Thymus (tissue), 11 donors: ENCODE measurements around the gene NLGN1. TPM values are rescaled to one million over a fixed set of nuclear protein-coding genes. Genes with fewer than 3 reads are reported as not detected.
A peak's percentile ranks its signal among the peaks of the same experiment; 100 is the strongest.

ENCODE experiments used
- DNase-seq, 9 donors: peaks; one replicate each; pipeline ENCODE4 v3.0.0-alpha.2; 2013; ENCODE audit warnings: low spot score in 9 of 9, low read depth in 6 of 9, missing footprints in 1 of 9
- H3K27ac ChIP-seq, 2 donors: one replicate each; pipeline ENCODE4 v1.5.1; 2013; ENCODE audit warnings: control low read depth in 1 of 2, low read depth in 1 of 2, low read length in 1 of 2, mild to moderate bottlenecking in 1 of 2, moderate library complexity in 1 of 2
- H3K27me3 ChIP-seq, 2 donors: one replicate each; pipeline ENCODE4 v1.5.1; 2013; ENCODE audit warnings: low read length in 1 of 2; ENCODE audit not compliant: control insufficient read depth in 2 of 2, insufficient read depth in 1 of 2
- H3K36me3 ChIP-seq, 2 donors: one replicate each; pipeline ENCODE4 v1.5.1; 2013; ENCODE audit warnings: low read length in 1 of 2, mild to moderate bottlenecking in 1 of 2, moderate library complexity in 1 of 2; ENCODE audit not compliant: control insufficient read depth in 2 of 2, insufficient read depth in 2 of 2
- H3K4me1 ChIP-seq, 2 donors: one replicate each; pipeline ENCODE4 v1.5.1; 2013; ENCODE audit warnings: low read length in 2 of 2; ENCODE audit not compliant: control insufficient read depth in 2 of 2, insufficient read depth in 2 of 2
- H3K4me3 ChIP-seq, 2 donors: one replicate each; pipeline ENCODE4 v1.5.1; 2013; ENCODE audit warnings: low read length in 2 of 2, control low read depth in 1 of 2, mild to moderate bottlenecking in 1 of 2
- H3K9me3 ChIP-seq, 2 donors: one replicate each; pipeline ENCODE4 v1.5.1; 2013; ENCODE audit warnings: low read length in 1 of 2, mild to moderate bottlenecking in 1 of 2; ENCODE audit not compliant: control insufficient read depth in 2 of 2, insufficient read depth in 1 of 2
- WGBS: extraction: QIAGEN DNeasy Blood & Tissue Kit; methylation state at CpG from one replicate; pipeline ENCODE4 v1.1.7; 2013; 5-methylcytosine and 5-hydroxymethylcytosine counted together
- polyA plus RNA-seq: library from polyadenylated mRNA; stranded (reverse); fragments of 200-250 nt; gene quantifications from one replicate; pipeline ENCODE4 v1.2.3, GENCODE V29; 2013
- total RNA-seq: library from RNA; stranded (reverse); fragments of 120-200 nt; gene quantifications from one replicate; pipeline ENCODE4 v1.2.4, GENCODE V29; 2013
- donor health status: healthy.

NLGN1 gene
- total and polyA plus RNA-seq, 2 donors = 0.16 to 0.90 TPM

- no peaks in the 10 kb centered on the region for H3K4me1 ChIP-seq
Measured at GRCh38 chr3:173463250-173463649, 65.7 kb downstream of the NLGN1 start.

GRCh38 chr3:173465112-173465511 lies 67.6 kb downstream of the NLGN1 start:
- H3K27me3 ChIP-seq = no peaks in the 10 kb centered on the region
- no peaks in the 10 kb centered on the region for H3K9me3 ChIP-seq
- no peak overlapping the region for H3K4me3 ChIP-seq
- H3K36me3 ChIP-seq = no peaks in the 10 kb centered on the region
- H3K4me1 ChIP-seq = no peaks in the 10 kb centered on the region
- H3K27ac ChIP-seq = no peak overlapping the region
- DNase-seq = no peak
- 95% methylated on average over 1 of the region's 1 CpG for WGBS

More at GRCh38 chr3:173463250-173463649, 65.7 kb downstream of the NLGN1 start:
- no peaks in the 10 kb centered on the region for H3K36me3 ChIP-seq
- no peak overlapping the region for H3K27ac ChIP-seq
- no peaks in the 10 kb centered on the region for H3K27me3 ChIP-seq
- H3K9me3 ChIP-seq = no peaks in the 10 kb centered on the region
- no peak for DNase-seq
- 94% methylated on average over 3 of the region's 3 CpGs for WGBS
- no peak overlapping the region for H3K4me3 ChIP-seq

GRCh38 chr3:173465898-173466678 lies 68.5 kb downstream of the NLGN1 start:
- H3K4me1 ChIP-seq = no peaks in the 10 kb centered on the region
- H3K27me3 ChIP-seq = no peaks in the 10 kb centered on the region
- no peaks in the 10 kb centered on the region for H3K36me3 ChIP-seq
- no peak overlapping the region for H3K4me3 ChIP-seq
- H3K9me3 ChIP-seq = no peaks in the 10 kb centered on the region
- 91% methylated on average over 4 of the region's 4 CpGs for WGBS
- no peak for DNase-seq
- H3K27ac ChIP-seq = no peak overlapping the region

GRCh38 chr3:173467501-173467900 lies 70.0 kb downstream of the NLGN1 start:
- H3K36me3 ChIP-seq = no peaks in the 10 kb centered on the region
- no peak overlapping the region for H3K4me3 ChIP-seq
- no peaks in the 10 kb centered on the region for H3K4me1 ChIP-seq
- no peak overlapping the region for H3K27ac ChIP-seq
- H3K27me3 ChIP-seq = no peaks in the 10 kb centered on the region
- no peaks in the 10 kb centered on the region for H3K9me3 ChIP-seq
- DNase-seq = no peak

GRCh38 chr3:173473237-173473636 lies 75.7 kb downstream of the NLGN1 start:
- 84% methylated on average over 1 of the region's 1 CpG for WGBS
- Histone ChIP-seq H3K36me3 (no peaks in the 10 kb centered on the region), H3K9me3 (no peaks in the 10 kb centered on the region), H3K27me3 (no peaks in the 10 kb centered on the region), H3K4me1 (no peaks in the 10 kb centered on the region), H3K4me3 (no peak overlapping the region), H3K27ac (no peak overlapping the region)
- DNase-seq = no peak

- no peak for DNase-seq
- H3K4me1 ChIP-seq = no peaks in the 10 kb centered on the region
- H3K27ac ChIP-seq = no peak overlapping the region
- H3K4me3 ChIP-seq = no peak overlapping the region
- no peaks in the 10 kb centered on the region for H3K9me3 ChIP-seq
- H3K36me3 ChIP-seq = no peaks in the 10 kb centered on the region
- H3K27me3 ChIP-seq = no peaks in the 10 kb centered on the region
- 92% methylated on average over 2 of the region's 2 CpGs for WGBS
Measured at GRCh38 chr3:173479301-173479700, 81.8 kb downstream of the NLGN1 start.

GRCh38 chr3:173501931-173502489 lies 104.5 kb downstream of the NLGN1 start:
- 65% methylated on average over 1 of the region's 1 CpG for WGBS

GRCh38 chr3:173502983-173503568 lies 105.5 kb downstream of the NLGN1 start:
- 81% methylated on average over 4 of the region's 4 CpGs for WGBS
- peak in 1 of 9 donors; percentile 2 for DNase-seq
- no peaks in the 10 kb centered on the region for H3K36me3 ChIP-seq
- no peaks in the 10 kb centered on the region for H3K27me3 ChIP-seq
- H3K27ac ChIP-seq = no peak overlapping the region
- H3K4me3 ChIP-seq = no peak overlapping the region
- H3K9me3 ChIP-seq = no peaks in the 10 kb centered on the region
- no peaks in the 10 kb centered on the region for H3K4me1 ChIP-seq

More at GRCh38 chr3:173501931-173502489, 104.5 kb downstream of the NLGN1 start:
- no peaks in the 10 kb centered on the region for H3K9me3 ChIP-seq
- no peak overlapping the region for H3K27ac ChIP-seq
- no peak overlapping the region for H3K4me3 ChIP-seq
- no peak for DNase-seq
- no peaks in the 10 kb centered on the region for H3K4me1 ChIP-seq
- H3K36me3 ChIP-seq = no peaks in the 10 kb centered on the region
- no peaks in the 10 kb centered on the region for H3K27me3 ChIP-seq

- no peaks in the 10 kb centered on the region for H3K4me1 ChIP-seq
- 92% methylated on average over 4 of the region's 4 CpGs for WGBS
- H3K27ac ChIP-seq = no peak overlapping the region
- no peaks in the 10 kb centered on the region for H3K36me3 ChIP-seq
- DNase-seq = no peak
- no peak overlapping the region for H3K4me3 ChIP-seq
- no peaks in the 10 kb centered on the region for H3K27me3 ChIP-seq
- H3K9me3 ChIP-seq = no peaks in the 10 kb centered on the region
Measured at GRCh38 chr3:173510565-173510964, 113.0 kb downstream of the NLGN1 start.
